Measurements from ENCODE around the gene SORBS2. TPM values are rescaled to one million over a fixed set of nuclear protein-coding genes. Genes with fewer than 3 reads are reported as not detected.
A peak's percentile ranks its signal among the peaks of the same experiment; 100 is the strongest.

SORBS2 gene
- total and polyA plus RNA-seq, 2 donors (not counting 3 experiments of a cell fraction or from before 2014, with no cell fraction given) = 69.8 to 82.5 TPM

DNA sequence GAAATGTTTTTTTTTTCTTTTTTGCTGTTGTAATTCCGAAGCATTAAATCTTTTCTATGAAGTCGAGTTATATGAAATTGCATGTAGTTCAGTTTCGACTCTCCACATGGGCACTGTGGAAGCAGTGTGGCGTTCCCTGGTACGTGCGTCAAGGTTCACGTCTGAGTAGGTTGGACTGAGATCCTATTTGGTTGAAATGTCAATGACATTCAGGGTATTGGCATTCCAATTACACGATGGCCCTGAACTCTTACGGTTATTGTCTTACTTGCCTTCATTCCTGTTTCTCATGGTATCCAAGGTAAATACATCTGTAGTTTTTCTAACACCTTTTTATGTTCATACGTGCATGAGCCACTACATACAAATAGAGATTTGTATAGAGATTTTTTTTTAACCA lies 128.8 kb downstream of the SORBS2 start:
- dilution Hi-C loops (cut with MboI; ENCODE audit: extremely low pct_ligation_motif_present, low sequenced_read_pairs) = no loop called here
- TF ChIP-seq POLR2AphosphoS5 (IDR thresholded peaks at IDR 0.05; ENCODE audit: insufficient read depth, low read depth, low read length) = no peak
- TF ChIP-seq GATA2 (IDR thresholded peaks at IDR 0.05; ENCODE audit: insufficient read depth, insufficient read length, low read depth, low read length) = no peak
- no peak for TF ChIP-seq EZH2 (IDR thresholded peaks at IDR 0.05; ENCODE audit: borderline replicate concordance, low read depth, low read length, severe bottlenecking)
- TF ChIP-seq MYC (IDR thresholded peaks at IDR 0.05; ENCODE audit: low read depth, low read length) = no peak
- no peak for TF ChIP-seq FOS (IDR thresholded peaks at IDR 0.05; ENCODE audit: borderline replicate concordance, insufficient read depth, low read length)
- TF ChIP-seq JUN (IDR thresholded peaks at IDR 0.05; ENCODE audit: borderline replicate concordance, insufficient read depth, insufficient read length, low read depth) = no peak
- no peaks in the 10 kb centered on the region for H3K79me2 ChIP-seq (ENCODE audit: control insufficient read depth, insufficient read depth, low read length)
- CTCF ChIA-PET = no interaction called here
- no peak for DNase-seq (ENCODE audit: low read depth, low spot score)
- H3K4me1 ChIP-seq (ENCODE audit: control insufficient read depth, extremely low read depth, insufficient read depth, low read length) = peaks cover 8% of the 10 kb centered on the region
- H3K27ac ChIP-seq (ENCODE audit: insufficient read depth, low read depth, low read length) = no peak overlapping the region
- no peaks in the 10 kb centered on the region for H3K36me3 ChIP-seq (ENCODE audit: control insufficient read depth in 2 of 2, extremely low read depth in 1 of 2, insufficient read depth in 2 of 2, low read length in 2 of 2)
- no peak overlapping the region for H3K4me3 ChIP-seq (replicated peaks in 1 of 3; ENCODE audit: insufficient read depth in 1 of 3, low read depth in 1 of 3, low read length in 3 of 3)
- no peaks in the 10 kb centered on the region for H3K9me1 ChIP-seq (replicated peaks; ENCODE audit: control insufficient read depth, extremely low read depth, insufficient read depth, low read length)
- no peaks in the 10 kb centered on the region for H3K27me3 ChIP-seq (ENCODE audit: control insufficient read depth in 2 of 2, insufficient read depth in 2 of 2, low read length in 2 of 2)
- no peak overlapping the region for H3K4me2 ChIP-seq (ENCODE audit: insufficient read depth, low read length)
- no peak overlapping the region for H3K9ac ChIP-seq (replicated peaks; ENCODE audit: extremely low read depth, insufficient read depth, low read length)
- no peak overlapping the region for H2AFZ ChIP-seq (ENCODE audit: low read depth, low read length)
- POLR2A ChIA-PET = no interaction called here
- H3K9me3 ChIP-seq (replicated peaks; ENCODE audit: control insufficient read depth, insufficient read depth, low read length) = no peaks in the 10 kb centered on the region
- no peak for FAIRE-seq
- no TSS peak for BruUV-seq (replicated peaks)
- intact Hi-C loops (cut with micrococcal nuclease) = no loop called here
- H4K20me1 ChIP-seq (replicated peaks; ENCODE audit: control insufficient read depth, extremely low read depth, insufficient read depth, low read length) = no peaks in the 10 kb centered on the region

DNA sequence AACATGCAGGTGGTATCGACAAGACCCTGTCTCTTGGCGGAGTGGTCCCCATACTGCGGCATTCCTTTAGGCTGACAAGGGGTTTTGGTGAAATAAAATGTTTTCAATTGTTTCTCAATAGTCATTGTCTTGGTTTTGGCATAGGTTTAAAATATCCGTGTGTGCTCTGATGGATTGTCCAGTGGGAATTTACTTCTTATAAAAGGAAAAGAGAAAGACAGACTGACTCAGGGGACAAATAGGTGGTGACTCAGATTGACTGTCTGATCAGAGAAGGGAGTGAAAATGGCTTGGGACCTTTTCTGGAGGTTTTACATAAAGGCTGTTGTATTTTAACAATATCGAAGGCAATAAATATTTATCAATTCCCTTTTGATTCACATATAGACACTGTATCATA lies 129.8 kb downstream of the SORBS2 start:
- H3K27me3 ChIP-seq (ENCODE audit: control insufficient read depth in 2 of 2, insufficient read depth in 2 of 2, low read length in 2 of 2) = no peaks in the 10 kb centered on the region
- no peaks in the 10 kb centered on the region for H3K79me2 ChIP-seq (ENCODE audit: control insufficient read depth, insufficient read depth, low read length)
- BruUV-seq (replicated peaks) = no TSS peak
- ChIA-PET POLR2A (interaction anchor here (0.6 kb wide), 1 partner anchor 336 kb away, joined by 5 read pairs; no protein-coding TSS in a partner anchor), CTCF (interaction anchor here (1.0 to 1.6 kb wide), 4 partner anchors 11 to 339 kb away, joined by 3 to 6 read pairs (median 6); no protein-coding TSS in a partner anchor)
- TF ChIP-seq JUN (IDR thresholded peaks at IDR 0.05; ENCODE audit: borderline replicate concordance, insufficient read depth, insufficient read length, low read depth) (peak; percentile 59), FOS (IDR thresholded peaks at IDR 0.05; ENCODE audit: borderline replicate concordance, insufficient read depth, low read length) (peak; percentile 78), POLR2AphosphoS5 (IDR thresholded peaks at IDR 0.05; ENCODE audit: insufficient read depth, low read depth, low read length) (no peak), EZH2 (IDR thresholded peaks at IDR 0.05; ENCODE audit: borderline replicate concordance, low read depth, low read length, severe bottlenecking) (no peak)
- DNase-seq (ENCODE audit: low read depth, low spot score) (peak; percentile 35), FAIRE-seq (no peak)
- no peak overlapping the region for H2AFZ ChIP-seq (ENCODE audit: low read depth, low read length)
- no peak overlapping the region for H3K4me2 ChIP-seq (ENCODE audit: insufficient read depth, low read length)
- H3K36me3 ChIP-seq (ENCODE audit: control insufficient read depth in 2 of 2, extremely low read depth in 1 of 2, insufficient read depth in 2 of 2, low read length in 2 of 2) = no peaks in the 10 kb centered on the region
- H4K20me1 ChIP-seq (replicated peaks; ENCODE audit: control insufficient read depth, extremely low read depth, insufficient read depth, low read length) = no peaks in the 10 kb centered on the region
- H3K4me1 ChIP-seq (ENCODE audit: control insufficient read depth, extremely low read depth, insufficient read depth, low read length) = peaks cover 8% of the 10 kb centered on the region
- intact Hi-C loops (cut with micrococcal nuclease) (no loop called here), dilution Hi-C loops (cut with MboI; ENCODE audit: extremely low pct_ligation_motif_present, low sequenced_read_pairs) (no loop called here)
- H3K4me3 ChIP-seq (replicated peaks in 1 of 3; ENCODE audit: insufficient read depth in 1 of 3, low read depth in 1 of 3, low read length in 3 of 3) = no peak overlapping the region
- peak overlapping the region; percentile 32 for H3K9ac ChIP-seq (replicated peaks; ENCODE audit: extremely low read depth, insufficient read depth, low read length)
- H3K9me1 ChIP-seq (replicated peaks; ENCODE audit: control insufficient read depth, extremely low read depth, insufficient read depth, low read length) = no peaks in the 10 kb centered on the region
- H3K27ac ChIP-seq (ENCODE audit: insufficient read depth, low read depth, low read length) = peak overlapping the region; percentile 24
- H3K9me3 ChIP-seq (replicated peaks; ENCODE audit: control insufficient read depth, insufficient read depth, low read length) = no peaks in the 10 kb centered on the region

Data from endothelial cell of umbilical vein (primary cell).